HCT116 (cell line): Measurements from ENCODE around the gene IL1RN. TPM values are rescaled to one million over a fixed set of nuclear protein-coding genes. Genes with fewer than 3 reads are reported as not detected.

ENCODE experiments used
- ATAC-seq: fragments of 200-7000 bp; cut with Tn5 transposase; 2 replicates; pipeline ENCODE4 v1.9.1; 2020; ENCODE audit warnings: mild to moderate bottlenecking, moderate library complexity
- BruUV-seq: library from RNA; stranded (reverse); fragments of 400-500 nt; replicated peaks from 2 replicates; lab custom pipeline; 2021; lab: Mats Ljungman, UMichigan
- CTCF ChIA-PET: fragments of 300-600 bp; sonication (Branson Sonifier 250); formaldehyde crosslinking; loops from one replicate; lab custom pipeline; 2021; ENCODE audit warnings: antibody characterized with exemption; lab: Charles Lee
- POLR2A ChIA-PET: fragments of 300-600, 350-600 bp; sonication (Branson Sonifier 250); formaldehyde crosslinking; loops from one replicate; lab custom pipeline; 2021; ENCODE audit warnings: antibody characterized with exemption; lab: Charles Lee
- RAD21 ChIA-PET, 2 experiments: fragments of 300-600 bp; sonication (Branson Sonifier 250); formaldehyde crosslinking; loops; one replicate each; lab custom pipeline; 2023; ENCODE audit warnings: low total read pairs in 2 of 2; ENCODE audit not compliant: uncharacterized antibody in 2 of 2, unreplicated experiment in 2 of 2, low non-redundant PET in 1 of 2; lab: Charles Lee
- DNase-seq: peaks from one replicate; pipeline ENCODE4 v3.0.0-alpha.2; 2010; ENCODE audit warnings: low read depth, low spot score
- H2AFZ ChIP-seq: fragments of 200-600 bp; shearing (Covaris generic), sonication (generic); 2 replicates; pipeline ENCODE4 v1.6.1; 2017; ENCODE audit warnings: low read depth, mixed run types, mixed read lengths, antibody characterized with exemption, low read length; ENCODE audit not compliant: poor library complexity, severe bottlenecking
- H3K27ac ChIP-seq: 2 replicates; pipeline ENCODE4 v1.5.1; 2012; ENCODE audit warnings: low read depth, low read length
- H3K27me3 ChIP-seq: fragments of 200-600 bp; sonication (generic); 2 replicates; pipeline ENCODE4 v1.6.1; 2016; ENCODE audit warnings: mixed run types, low read length, mixed read lengths; ENCODE audit not compliant: insufficient read depth
- H3K36me3 ChIP-seq, 2 experiments: fragments of 200-500 bp in 1 of 2; fragments of 200-600 bp in 1 of 2; sonication (Bioruptor generic) in 1 of 2; sonication (generic) in 1 of 2; 2 replicates each; pipeline versions ENCODE4 v1.5.1 to v1.6.1; 2014 to 2016; ENCODE audit warnings: low read length in 2 of 2, inconsistent platforms in 1 of 2, mixed read lengths in 1 of 2, mixed run types in 1 of 2; ENCODE audit not compliant: insufficient read depth in 2 of 2, control insufficient read depth in 1 of 2
- H3K4me1 ChIP-seq, 2 experiments: fragments of 200-600 bp in 1 of 2; sonication (generic) in 1 of 2; 2 replicates each; pipeline versions ENCODE4 v1.5.1 to v1.6.1; 2012 to 2017; ENCODE audit warnings: low read length in 2 of 2, inconsistent platforms in 1 of 2, mild to moderate bottlenecking in 1 of 2, mixed read lengths in 1 of 2, mixed run types in 1 of 2, moderate library complexity in 1 of 2; ENCODE audit not compliant: insufficient read depth in 2 of 2, control insufficient read depth in 1 of 2
- H3K4me2 ChIP-seq: fragments of 200-600 bp; sonication (generic); 2 replicates; pipeline ENCODE4 v1.6.1; 2017; ENCODE audit warnings: mixed run types, low read length, mixed read lengths
- H3K4me3 ChIP-seq, 2 experiments: fragments of 200-600 bp in 1 of 2; sonication (generic) in 1 of 2; replicated peaks in 1 of 2; 2 replicates each; pipeline ENCODE4 v1.5.1; 2011 to 2016; ENCODE audit warnings: low read length in 2 of 2, control low read depth in 1 of 2, low read depth in 1 of 2, mild to moderate bottlenecking in 1 of 2, mixed read lengths in 1 of 2, mixed run types in 1 of 2
- H3K79me2 ChIP-seq: fragments of 200-600 bp; sonication (generic); 2 replicates; pipeline ENCODE4 v1.6.1; 2017; ENCODE audit warnings: mild to moderate bottlenecking, mixed run types, low read length, moderate library complexity, mixed read lengths; ENCODE audit not compliant: insufficient read depth
- H3K9ac ChIP-seq: fragments of 200-600 bp; sonication (generic); 2 replicates; pipeline ENCODE4 v1.6.1; 2016; ENCODE audit warnings: low read length, mixed read lengths
- H3K9me2 ChIP-seq: fragments of 200-600 bp; sonication (generic), shearing (Covaris generic); 2 replicates; pipeline ENCODE4 v1.6.1; 2017; ENCODE audit warnings: mixed run types, mild to moderate bottlenecking, moderate library complexity; ENCODE audit not compliant: insufficient read depth
- H3K9me3 ChIP-seq, 2 experiments: fragments of 200-500 bp in 1 of 2; fragments of 200-600 bp in 1 of 2; sonication (Bioruptor generic) in 1 of 2; sonication (generic) in 1 of 2; 2 replicates each; pipeline ENCODE4 v1.6.1; 2014 to 2017; ENCODE audit warnings: low read length in 2 of 2, mixed read lengths in 2 of 2, inconsistent platforms in 1 of 2, low read depth in 1 of 2, mild to moderate bottlenecking in 1 of 2, mixed run types in 1 of 2, moderate library complexity in 1 of 2; ENCODE audit not compliant: control insufficient read depth in 1 of 2, insufficient read depth in 1 of 2
- H4K20me1 ChIP-seq: fragments of 200-600 bp; sonication (generic), shearing (Covaris generic); 2 replicates; pipeline ENCODE4 v1.6.1; 2017; ENCODE audit warnings: mixed run types, mild to moderate bottlenecking, moderate library complexity; ENCODE audit not compliant: insufficient read depth
- CEBPB ChIP-seq: IDR thresholded peaks from 2 replicates; pipeline ENCODE4 v1.6.1; 2012; ENCODE audit warnings: low read depth
- EZH2 ChIP-seq: fragments of 200-600 bp; sonication (generic); IDR thresholded peaks from 2 replicates; pipeline ENCODE4 v1.6.1; 2017; ENCODE audit warnings: antibody characterized with exemption, mixed run types
- FOSL1 ChIP-seq: IDR thresholded peaks from 2 replicates; pipeline ENCODE4 v1.6.1; 2012; ENCODE audit warnings: low read depth
- POLR2A ChIP-seq: IDR thresholded peaks from 2 replicates; pipeline ENCODE4 v1.7.0; 2011; ENCODE audit warnings: borderline replicate concordance; ENCODE audit not compliant: insufficient read depth, insufficient read length; ENCODE audit errors: extremely low read depth
- POLR2AphosphoS5 ChIP-seq: IDR thresholded peaks from 2 replicates; pipeline ENCODE4 v1.6.1; 2011; ENCODE audit warnings: mild to moderate bottlenecking, low read depth, low read length, moderate library complexity
- SIN3A ChIP-seq: IDR thresholded peaks from 2 replicates; pipeline ENCODE4 v1.6.1; 2012; ENCODE audit warnings: low read depth
- SRF ChIP-seq: IDR thresholded peaks from 2 replicates; pipeline ENCODE4 v1.6.1; 2012; ENCODE audit warnings: low read depth
- ZFX ChIP-seq: fragments of 450-650 bp; IDR thresholded peaks from 2 replicates; pipeline ENCODE4 v1.6.1; 2017
- ZNF274 ChIP-seq: fragments of 200-500 bp; sonication (Bioruptor generic); IDR thresholded peaks from 2 replicates; pipeline ENCODE4 v1.6.1; 2014; ENCODE audit warnings: mild to moderate bottlenecking, low read depth, low read length, inconsistent platforms
- intact Hi-C: fragments of 100-400 bp; cut with micrococcal nuclease; formaldehyde crosslinking; loops from 2 replicates; pipeline ENCODE4 v1.10.0; 2022
- total RNA-seq: library from RNA; stranded (reverse); gene quantifications from one replicate; pipeline ENCODE4 v1.2.1, GENCODE V29; 2021; ENCODE audit not compliant: unreplicated experiment
- TF ChIP-seq, protein P1 (sequence below), 3 experiments: fragments of 200-600 bp in 1 of 3; sonication (generic) in 1 of 3; IDR thresholded peaks in 2 of 3; conservative IDR thresholded peaks in 1 of 3; 2 replicates each; pipeline ENCODE4 v1.5.1; 2012 to 2017; ENCODE audit warnings: low read depth in 2 of 3, low read length in 2 of 3, antibody characterized with exemption in 1 of 3, borderline replicate concordance in 1 of 3, control low read depth in 1 of 3, mild to moderate bottlenecking in 1 of 3, mixed read lengths in 1 of 3, mixed run types in 1 of 3, moderate library complexity in 1 of 3; ENCODE audit not compliant: insufficient read depth in 1 of 3
- TF ChIP-seq, protein P2 (sequence below): IDR thresholded peaks from 2 replicates; pipeline ENCODE4 v1.6.1; 2012
- TF ChIP-seq, protein P3 (sequence below): IDR thresholded peaks from 2 replicates; pipeline ENCODE4 v1.6.1; 2012; ENCODE audit warnings: low read depth

IL1RN gene
- total RNA-seq, 1 experiment from 2014 or later, result 0.25 TPM

DNA sequence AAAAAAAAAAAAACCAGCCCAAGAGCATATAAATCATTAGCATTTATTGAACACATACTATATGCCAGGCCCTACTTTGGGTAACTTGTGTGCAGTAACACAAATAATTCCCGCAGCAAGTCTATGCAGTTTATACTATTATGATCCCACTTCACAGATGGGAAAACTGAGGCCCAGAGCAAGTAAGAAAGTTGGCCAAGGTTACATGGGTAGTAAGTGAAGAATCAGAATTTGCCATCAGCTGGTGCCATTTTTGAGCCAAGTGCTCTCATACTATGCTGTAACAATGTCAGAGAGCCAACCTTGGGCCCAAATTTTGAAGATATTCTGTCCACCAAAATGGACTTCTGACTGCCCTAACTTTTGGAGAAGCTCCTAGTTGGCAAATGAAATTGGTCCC, 32.9 kb downstream of the IL1RN start:
- H3K4me2 ChIP-seq, result no peak overlapping the region
- H2AFZ ChIP-seq, result no peak overlapping the region
- DNase-seq (no peak), ATAC-seq (no peak)
- ChIA-PET POLR2A (no interaction called here), RAD21 (no interaction called here), CTCF (interaction anchor here (5.3 kb wide), 1 partner anchor 22 kb away, joined by 51 read pairs; no protein-coding TSS in a partner anchor)
- H3K9ac ChIP-seq, result no peak overlapping the region
- no TSS peak for BruUV-seq
- peaks cover 22 to 35% of the 10 kb centered on the region in 2 experiments; a peak in 3 of 4 replicates for H3K4me1 ChIP-seq
- H3K9me3 ChIP-seq, result no peaks in the 10 kb centered on the region
- H3K36me3 ChIP-seq, result no peaks in the 10 kb centered on the region
- intact Hi-C loops, result no loop called here
- no peaks in the 10 kb centered on the region for H3K79me2 ChIP-seq
- H3K27me3 ChIP-seq, result no peaks in the 10 kb centered on the region
- TF ChIP-seq, protein P1, sequence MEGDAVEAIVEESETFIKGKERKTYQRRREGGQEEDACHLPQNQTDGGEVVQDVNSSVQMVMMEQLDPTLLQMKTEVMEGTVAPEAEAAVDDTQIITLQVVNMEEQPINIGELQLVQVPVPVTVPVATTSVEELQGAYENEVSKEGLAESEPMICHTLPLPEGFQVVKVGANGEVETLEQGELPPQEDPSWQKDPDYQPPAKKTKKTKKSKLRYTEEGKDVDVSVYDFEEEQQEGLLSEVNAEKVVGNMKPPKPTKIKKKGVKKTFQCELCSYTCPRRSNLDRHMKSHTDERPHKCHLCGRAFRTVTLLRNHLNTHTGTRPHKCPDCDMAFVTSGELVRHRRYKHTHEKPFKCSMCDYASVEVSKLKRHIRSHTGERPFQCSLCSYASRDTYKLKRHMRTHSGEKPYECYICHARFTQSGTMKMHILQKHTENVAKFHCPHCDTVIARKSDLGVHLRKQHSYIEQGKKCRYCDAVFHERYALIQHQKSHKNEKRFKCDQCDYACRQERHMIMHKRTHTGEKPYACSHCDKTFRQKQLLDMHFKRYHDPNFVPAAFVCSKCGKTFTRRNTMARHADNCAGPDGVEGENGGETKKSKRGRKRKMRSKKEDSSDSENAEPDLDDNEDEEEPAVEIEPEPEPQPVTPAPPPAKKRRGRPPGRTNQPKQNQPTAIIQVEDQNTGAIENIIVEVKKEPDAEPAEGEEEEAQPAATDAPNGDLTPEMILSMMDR (IDR thresholded peaks at IDR 0.05 in 2 of 3, conservative IDR thresholded peaks at IDR 0.05 in 1 of 3; ENCODE audit: borderline replicate concordance in 1 of 3, insufficient read depth in 1 of 3, low read depth in 2 of 3, low read length in 2 of 3), result no peak
- H3K27ac ChIP-seq, result no peak overlapping the region
- H3K4me3 ChIP-seq, result no peak overlapping the region
- no peaks in the 10 kb centered on the region for H4K20me1 ChIP-seq
- no peaks in the 10 kb centered on the region for H3K9me2 ChIP-seq

DNA sequence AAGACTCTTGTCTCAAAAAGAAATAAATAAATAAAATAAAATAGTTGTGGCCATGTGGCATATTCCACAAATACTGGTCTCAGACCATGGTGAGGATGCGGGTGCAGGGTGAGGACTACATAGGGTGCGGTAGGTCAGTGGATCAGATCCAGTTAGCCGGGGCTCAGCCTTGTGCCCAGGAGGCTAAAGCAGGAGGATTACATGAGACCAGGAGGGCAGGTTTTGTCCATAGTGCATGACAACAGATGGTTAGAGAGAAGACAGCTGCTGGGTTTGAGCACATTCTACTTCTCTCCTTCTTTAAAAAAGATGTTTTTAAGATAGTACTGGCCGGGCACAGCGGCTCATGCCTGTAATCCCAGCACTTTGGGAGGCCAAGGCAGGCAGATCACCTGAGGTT, 33.6 kb downstream of the IL1RN start:
- ATAC-seq, result no peak
- H3K9me2 ChIP-seq, result no peaks in the 10 kb centered on the region
- no peak overlapping the region for H2AFZ ChIP-seq
- no peak overlapping the region for H3K4me3 ChIP-seq
- no peaks in the 10 kb centered on the region for H3K9me3 ChIP-seq
- H3K4me1 ChIP-seq, result peaks cover 19 to 32% of the 10 kb centered on the region in 2 experiments; a peak in 3 of 4 replicates
- intact Hi-C loops, result no loop called here
- no peaks in the 10 kb centered on the region for H4K20me1 ChIP-seq
- no peak for DNase-seq
- no TSS peak for BruUV-seq
- no peak overlapping the region for H3K9ac ChIP-seq
- ChIA-PET POLR2A (no interaction called here), RAD21 (no interaction called here), CTCF (interaction anchor here (0.7 kb wide), 1 partner anchor 38 kb away, joined by 3 read pairs; no protein-coding TSS in a partner anchor)
- no peaks in the 10 kb centered on the region for H3K36me3 ChIP-seq
- no peaks in the 10 kb centered on the region for H3K27me3 ChIP-seq
- no peak overlapping the region for H3K27ac ChIP-seq
- no peak overlapping the region for H3K4me2 ChIP-seq
- no peaks in the 10 kb centered on the region for H3K79me2 ChIP-seq
- TF ChIP-seq, protein P2, sequence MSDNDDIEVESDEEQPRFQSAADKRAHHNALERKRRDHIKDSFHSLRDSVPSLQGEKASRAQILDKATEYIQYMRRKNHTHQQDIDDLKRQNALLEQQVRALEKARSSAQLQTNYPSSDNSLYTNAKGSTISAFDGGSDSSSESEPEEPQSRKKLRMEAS, result no peak
- no peak for TF ChIP-seq POLR2AphosphoS5
- TF ChIP-seq CEBPB, result no peak
- no peak for TF ChIP-seq EZH2
- TF ChIP-seq FOSL1, result no peak
- TF ChIP-seq ZNF274, result no peak
- no peak for TF ChIP-seq POLR2A
- TF ChIP-seq SIN3A, result no peak
- TF ChIP-seq SRF, result no peak
- TF ChIP-seq, protein P3, sequence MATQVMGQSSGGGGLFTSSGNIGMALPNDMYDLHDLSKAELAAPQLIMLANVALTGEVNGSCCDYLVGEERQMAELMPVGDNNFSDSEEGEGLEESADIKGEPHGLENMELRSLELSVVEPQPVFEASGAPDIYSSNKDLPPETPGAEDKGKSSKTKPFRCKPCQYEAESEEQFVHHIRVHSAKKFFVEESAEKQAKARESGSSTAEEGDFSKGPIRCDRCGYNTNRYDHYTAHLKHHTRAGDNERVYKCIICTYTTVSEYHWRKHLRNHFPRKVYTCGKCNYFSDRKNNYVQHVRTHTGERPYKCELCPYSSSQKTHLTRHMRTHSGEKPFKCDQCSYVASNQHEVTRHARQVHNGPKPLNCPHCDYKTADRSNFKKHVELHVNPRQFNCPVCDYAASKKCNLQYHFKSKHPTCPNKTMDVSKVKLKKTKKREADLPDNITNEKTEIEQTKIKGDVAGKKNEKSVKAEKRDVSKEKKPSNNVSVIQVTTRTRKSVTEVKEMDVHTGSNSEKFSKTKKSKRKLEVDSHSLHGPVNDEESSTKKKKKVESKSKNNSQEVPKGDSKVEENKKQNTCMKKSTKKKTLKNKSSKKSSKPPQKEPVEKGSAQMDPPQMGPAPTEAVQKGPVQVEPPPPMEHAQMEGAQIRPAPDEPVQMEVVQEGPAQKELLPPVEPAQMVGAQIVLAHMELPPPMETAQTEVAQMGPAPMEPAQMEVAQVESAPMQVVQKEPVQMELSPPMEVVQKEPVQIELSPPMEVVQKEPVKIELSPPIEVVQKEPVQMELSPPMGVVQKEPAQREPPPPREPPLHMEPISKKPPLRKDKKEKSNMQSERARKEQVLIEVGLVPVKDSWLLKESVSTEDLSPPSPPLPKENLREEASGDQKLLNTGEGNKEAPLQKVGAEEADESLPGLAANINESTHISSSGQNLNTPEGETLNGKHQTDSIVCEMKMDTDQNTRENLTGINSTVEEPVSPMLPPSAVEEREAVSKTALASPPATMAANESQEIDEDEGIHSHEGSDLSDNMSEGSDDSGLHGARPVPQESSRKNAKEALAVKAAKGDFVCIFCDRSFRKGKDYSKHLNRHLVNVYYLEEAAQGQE, result no peak
- TF ChIP-seq ZFX, result no peak
- TF ChIP-seq, protein P1 (IDR thresholded peaks at IDR 0.05 in 2 of 3, conservative IDR thresholded peaks at IDR 0.05 in 1 of 3; ENCODE audit: borderline replicate concordance in 1 of 3, insufficient read depth in 1 of 3, low read depth in 2 of 3, low read length in 2 of 3), result no peak
